Epithelial cell of prostate (primary cell): ENCODE measurements around the gene KIRREL3.
"Not testable (repeated sequence)": the region's sequence is repeated elsewhere in the genome, so short reads cannot be mapped to it uniquely, and the experiment has no call there.

Source experiments
- DNase-seq: peaks from one replicate; pipeline ENCODE4 v3.0.0-alpha.2; 2011; ENCODE audit warnings: low read depth, low spot score
- H3K27ac ChIP-seq: fragments of 450-650 bp; 2 replicates; pipeline ENCODE4 v1.5.1; 2017; ENCODE audit warnings: mild to moderate bottlenecking

Gene KIRREL3

GRCh38 chr11:126392633-126393013 is 607.9 kb downstream of the KIRREL3 start:
- no peak for DNase-seq
- peak overlapping the region; percentile 23 for H3K27ac ChIP-seq

- peak; percentile 54 for DNase-seq
- H3K27ac ChIP-seq = peak overlapping the region; percentile 23
Observed at GRCh38 chr11:126391970-126392632, 608.5 kb downstream of the KIRREL3 start.

GRCh38 chr11:126391286-126391954 is 609.1 kb downstream of the KIRREL3 start:
- DNase-seq = no peak
- H3K27ac ChIP-seq = no peak overlapping the region

- no peak for DNase-seq
- no peak overlapping the region for H3K27ac ChIP-seq
Observed at GRCh38 chr11:126390272-126390867, 610.2 kb downstream of the KIRREL3 start.

GRCh38 chr11:126387857-126388256 is 612.7 kb downstream of the KIRREL3 start:
- DNase-seq = no peak
- H3K27ac ChIP-seq = no peak overlapping the region

GRCh38 chr11:126386729-126387071 is 613.9 kb downstream of the KIRREL3 start:
- H3K27ac ChIP-seq, DNase-seq: not testable (repeated sequence)

GRCh38 chr11:126385991-126386728 is 614.4 kb downstream of the KIRREL3 start:
- no peak overlapping the region for H3K27ac ChIP-seq
- DNase-seq = no peak

- no peak overlapping the region for H3K27ac ChIP-seq
- no peak for DNase-seq
Observed at GRCh38 chr11:126384449-126385070, 616.0 kb downstream of the KIRREL3 start.

- no peak for DNase-seq
Observed at GRCh38 chr11:126383339-126384335, 616.9 kb downstream of the KIRREL3 start.

GRCh38 chr11:126382641-126383040 is 617.9 kb downstream of the KIRREL3 start:
- H3K27ac ChIP-seq, DNase-seq: not testable (repeated sequence)

More at GRCh38 chr11:126383339-126384335, 616.9 kb downstream of the KIRREL3 start:
- H3K27ac ChIP-seq = no peak overlapping the region

- DNase-seq, H3K27ac ChIP-seq: not testable (repeated sequence)
Observed at GRCh38 chr11:126381960-126382359, 618.6 kb downstream of the KIRREL3 start.

GRCh38 chr11:126380909-126381308 is 619.7 kb downstream of the KIRREL3 start:
- no peak overlapping the region for H3K27ac ChIP-seq
- no peak for DNase-seq

GRCh38 chr11:126378763-126379162 is 621.8 kb downstream of the KIRREL3 start:
- no peak for DNase-seq
- no peak overlapping the region for H3K27ac ChIP-seq

- peak; percentile 29 for DNase-seq
Observed at GRCh38 chr11:126375726-126376125, 624.8 kb downstream of the KIRREL3 start.

GRCh38 chr11:126374562-126375300 is 625.8 kb downstream of the KIRREL3 start:
- not testable (repeated sequence) for DNase-seq, H3K27ac ChIP-seq

More at GRCh38 chr11:126375726-126376125, 624.8 kb downstream of the KIRREL3 start:
- no peak overlapping the region for H3K27ac ChIP-seq

GRCh38 chr11:126373389-126374066 is 627.0 kb downstream of the KIRREL3 start:
- peak overlapping the region; percentile 27 for H3K27ac ChIP-seq
- not testable (repeated sequence) for DNase-seq
